GM23338 (cell line): Measurements from ENCODE around the gene ANKFN1. TPM values are rescaled to one million over a fixed set of nuclear protein-coding genes. Genes with fewer than 3 reads are reported as not detected.

Experiments
- ATAC-seq: fragments of 200-7000 bp; cut with Tn5 transposase; 3 replicates; pipeline ENCODE4 v1.9.1; 2020
- DNase-seq: peaks from one replicate; pipeline ENCODE4 v3.0.0-alpha.2; 2015; ENCODE audit warnings: low spot score
- H2AFZ ChIP-seq: fragments of 200-600 bp; sonication (generic); 2 replicates; pipeline ENCODE4 v1.8.0; 2016; ENCODE audit warnings: antibody characterized with exemption, mild to moderate bottlenecking, moderate library complexity
- H3F3A ChIP-seq: fragments of 200-600 bp; sonication (generic); replicated peaks from 2 replicates; pipeline ENCODE4 v1.8.0; 2017; ENCODE audit warnings: antibody characterized with exemption, mixed run types, low read depth
- H3K27ac ChIP-seq: fragments of 200-600 bp; sonication (generic); 2 replicates; pipeline ENCODE4 v1.6.1; 2016; ENCODE audit warnings: low read depth
- H3K27me3 ChIP-seq: fragments of 200-600 bp; sonication (generic); 2 replicates; pipeline ENCODE4 v1.8.0; 2016; ENCODE audit warnings: mild to moderate bottlenecking, mixed run types, moderate library complexity; ENCODE audit not compliant: insufficient read depth
- H3K36me3 ChIP-seq: fragments of 200-600 bp; sonication (generic); 2 replicates; pipeline ENCODE4 v1.8.0; 2016; ENCODE audit warnings: mild to moderate bottlenecking; ENCODE audit not compliant: insufficient read depth
- H3K4me1 ChIP-seq: fragments of 200-600 bp; sonication (generic); 2 replicates; pipeline ENCODE4 v1.8.0; 2016; ENCODE audit warnings: mild to moderate bottlenecking, moderate library complexity; ENCODE audit not compliant: insufficient read depth
- H3K4me2 ChIP-seq: fragments of 200-600 bp; sonication (generic); 2 replicates; pipeline ENCODE4 v1.7.1; 2017; ENCODE audit warnings: mixed run types
- H3K4me3 ChIP-seq: fragments of 200-600 bp; sonication (generic); 2 replicates; pipeline ENCODE4 v1.6.1; 2016; ENCODE audit warnings: mixed run types
- H3K79me2 ChIP-seq: fragments of 200-600 bp; sonication (generic); replicated peaks from 2 replicates; pipeline ENCODE4 v1.8.0; 2017; ENCODE audit warnings: mild to moderate bottlenecking; ENCODE audit not compliant: insufficient read depth
- H3K9me2 ChIP-seq: fragments of 200-600 bp; sonication (generic); 2 replicates; pipeline ENCODE4 v1.8.0; 2017; ENCODE audit not compliant: insufficient read depth
- H4K20me1 ChIP-seq: fragments of 200-600 bp; sonication (generic); replicated peaks from 2 replicates; pipeline ENCODE4 v1.8.0; 2017; ENCODE audit warnings: mild to moderate bottlenecking; ENCODE audit not compliant: insufficient read depth
- H3K27ac Mint-ChIP-seq: 2 replicates; pipeline ENCODE4 v1.8.0; 2020; ENCODE audit warnings: inconsistent platforms, mild to moderate bottlenecking, moderate library complexity, mixed read lengths
- H3K27me3 Mint-ChIP-seq: 3 replicates; pipeline ENCODE4 v1.8.0; 2022; ENCODE audit warnings: low read depth, mild to moderate bottlenecking, moderate library complexity, mixed read lengths, inconsistent platforms; ENCODE audit not compliant: insufficient read depth, poor library complexity
- H3K36me3 Mint-ChIP-seq: 3 replicates; pipeline ENCODE4 v1.8.0; 2021; ENCODE audit warnings: low read depth, mild to moderate bottlenecking, inconsistent platforms, moderate library complexity, mixed read lengths
- H3K4me1 Mint-ChIP-seq: 3 replicates; pipeline ENCODE4 v1.8.0; 2020; ENCODE audit warnings: mild to moderate bottlenecking, inconsistent platforms, mixed read lengths
- H3K4me3 Mint-ChIP-seq: 3 replicates; pipeline ENCODE4 v1.8.0; 2021; ENCODE audit warnings: moderate library complexity, mild to moderate bottlenecking, inconsistent platforms, mixed read lengths
- H3K9me3 Mint-ChIP-seq: 3 replicates; pipeline ENCODE4 v1.8.0; 2020; ENCODE audit warnings: moderate library complexity, mild to moderate bottlenecking, inconsistent platforms, mixed read lengths
- CREB1 ChIP-seq: fragments of 250-450 bp; sonication (Bioruptor Pico); IDR thresholded peaks from 2 replicates; pipeline ENCODE4 v1.5.0; 2020; ENCODE audit warnings: low read depth, mild to moderate bottlenecking, moderate library complexity
- NANOG ChIP-seq: IDR thresholded peaks from 2 replicates; pipeline ENCODE4 v1.6.1; 2016; ENCODE audit warnings: antibody characterized with exemption, borderline replicate concordance
- POLR2AphosphoS5 ChIP-seq: IDR thresholded peaks from 2 replicates; pipeline ENCODE4 v1.6.1; 2016; ENCODE audit warnings: antibody characterized with exemption, low read depth
- STAT1 ChIP-seq: IDR thresholded peaks from one replicate; pipeline ENCODE4 v1.6.1; 2016; ENCODE audit warnings: antibody characterized with exemption; ENCODE audit not compliant: unreplicated experiment
- ZNF114 ChIP-seq: fragments of 250-450 bp; sonication (Bioruptor Pico); IDR thresholded peaks from 2 replicates; pipeline ENCODE4 v1.5.0; 2020; ENCODE audit warnings: mild to moderate bottlenecking, moderate library complexity
- ZNF331 ChIP-seq: fragments of 250-450 bp; sonication (Bioruptor Pico); IDR thresholded peaks from 2 replicates; pipeline ENCODE4 v1.5.0; 2020; ENCODE audit warnings: low read depth, mild to moderate bottlenecking, moderate library complexity
- polyA plus RNA-seq: library from polyadenylated mRNA; unstranded; fragments of >200 nt; fragmentation: Nextera tagmentation; extraction: Ambion mirVana; gene quantifications from 2 replicates; pipeline ENCODE4 v1.2.1, GENCODE V29; 2016
- total RNA-seq: library from RNA; depleted of rRNA; stranded (reverse); fragments of >200 nt; shearing (Covaris generic); gene quantifications from 2 replicates; pipeline ENCODE4 v1.2.3, GENCODE V29; 2014
- TF ChIP-seq, protein P1 (sequence below): IDR thresholded peaks from 2 replicates; pipeline ENCODE4 v1.6.1; 2016; ENCODE audit warnings: antibody characterized with exemption
- TF ChIP-seq, protein P2 (sequence below): IDR thresholded peaks from one replicate; pipeline ENCODE4 v1.6.1; 2018; ENCODE audit warnings: antibody characterized with exemption; ENCODE audit not compliant: unreplicated experiment

The ANKFN1 gene
- total and polyA plus RNA-seq, 2 experiments from 2014 or later, result not detected

DNA sequence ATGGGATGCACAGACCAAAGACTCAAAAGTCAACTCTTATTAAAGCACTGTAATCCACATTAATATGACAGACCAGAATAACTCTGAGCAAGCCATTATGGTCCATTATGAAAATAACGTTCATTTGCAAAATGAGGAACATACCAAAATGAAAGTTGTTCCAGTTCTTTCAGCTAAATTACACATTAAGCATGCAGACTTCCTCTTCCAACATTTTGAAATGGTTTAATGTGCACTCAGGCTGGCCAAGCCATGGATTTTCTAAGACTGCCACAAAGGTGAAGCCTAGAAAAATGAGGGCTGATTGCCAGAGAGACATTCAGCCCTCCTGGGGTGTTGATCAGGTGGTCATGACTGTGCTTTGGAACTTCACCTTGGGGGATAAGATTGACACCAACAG is 383.5 kb downstream of the ANKFN1 start:
- no peaks in the 10 kb centered on the region for H3K4me1 Mint-ChIP-seq
- ATAC-seq (no peak), DNase-seq (no peak)
- Histone ChIP-seq H3K4me2 (no peak overlapping the region), H3K27me3 (no peaks in the 10 kb centered on the region), H3K36me3 (no peaks in the 10 kb centered on the region), H4K20me1 (no peaks in the 10 kb centered on the region), H3K79me2 (no peaks in the 10 kb centered on the region), H3K4me1 (no peaks in the 10 kb centered on the region), H3F3A (no peaks in the 10 kb centered on the region), H2AFZ (no peak overlapping the region), H3K27ac (no peak overlapping the region), H3K4me3 (no peak overlapping the region), H3K9me2 (peaks cover 4% of the 10 kb centered on the region; the same call in 1 of the 2 replicates)
- H3K27ac Mint-ChIP-seq, result no peak overlapping the region
- peaks cover 7% of the 10 kb centered on the region for H3K9me3 Mint-ChIP-seq
- no peak overlapping the region for H3K4me3 Mint-ChIP-seq
- H3K36me3 Mint-ChIP-seq, result no peaks in the 10 kb centered on the region
- peaks cover 8% of the 10 kb centered on the region for H3K27me3 Mint-ChIP-seq
- TF ChIP-seq POLR2AphosphoS5, result no peak
- TF ChIP-seq, protein P1, sequence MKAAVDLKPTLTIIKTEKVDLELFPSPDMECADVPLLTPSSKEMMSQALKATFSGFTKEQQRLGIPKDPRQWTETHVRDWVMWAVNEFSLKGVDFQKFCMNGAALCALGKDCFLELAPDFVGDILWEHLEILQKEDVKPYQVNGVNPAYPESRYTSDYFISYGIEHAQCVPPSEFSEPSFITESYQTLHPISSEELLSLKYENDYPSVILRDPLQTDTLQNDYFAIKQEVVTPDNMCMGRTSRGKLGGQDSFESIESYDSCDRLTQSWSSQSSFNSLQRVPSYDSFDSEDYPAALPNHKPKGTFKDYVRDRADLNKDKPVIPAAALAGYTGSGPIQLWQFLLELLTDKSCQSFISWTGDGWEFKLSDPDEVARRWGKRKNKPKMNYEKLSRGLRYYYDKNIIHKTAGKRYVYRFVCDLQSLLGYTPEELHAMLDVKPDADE, result no peak
- no peak for TF ChIP-seq ZNF331 (CRISPR knock-in tag)
- TF ChIP-seq, protein P2, sequence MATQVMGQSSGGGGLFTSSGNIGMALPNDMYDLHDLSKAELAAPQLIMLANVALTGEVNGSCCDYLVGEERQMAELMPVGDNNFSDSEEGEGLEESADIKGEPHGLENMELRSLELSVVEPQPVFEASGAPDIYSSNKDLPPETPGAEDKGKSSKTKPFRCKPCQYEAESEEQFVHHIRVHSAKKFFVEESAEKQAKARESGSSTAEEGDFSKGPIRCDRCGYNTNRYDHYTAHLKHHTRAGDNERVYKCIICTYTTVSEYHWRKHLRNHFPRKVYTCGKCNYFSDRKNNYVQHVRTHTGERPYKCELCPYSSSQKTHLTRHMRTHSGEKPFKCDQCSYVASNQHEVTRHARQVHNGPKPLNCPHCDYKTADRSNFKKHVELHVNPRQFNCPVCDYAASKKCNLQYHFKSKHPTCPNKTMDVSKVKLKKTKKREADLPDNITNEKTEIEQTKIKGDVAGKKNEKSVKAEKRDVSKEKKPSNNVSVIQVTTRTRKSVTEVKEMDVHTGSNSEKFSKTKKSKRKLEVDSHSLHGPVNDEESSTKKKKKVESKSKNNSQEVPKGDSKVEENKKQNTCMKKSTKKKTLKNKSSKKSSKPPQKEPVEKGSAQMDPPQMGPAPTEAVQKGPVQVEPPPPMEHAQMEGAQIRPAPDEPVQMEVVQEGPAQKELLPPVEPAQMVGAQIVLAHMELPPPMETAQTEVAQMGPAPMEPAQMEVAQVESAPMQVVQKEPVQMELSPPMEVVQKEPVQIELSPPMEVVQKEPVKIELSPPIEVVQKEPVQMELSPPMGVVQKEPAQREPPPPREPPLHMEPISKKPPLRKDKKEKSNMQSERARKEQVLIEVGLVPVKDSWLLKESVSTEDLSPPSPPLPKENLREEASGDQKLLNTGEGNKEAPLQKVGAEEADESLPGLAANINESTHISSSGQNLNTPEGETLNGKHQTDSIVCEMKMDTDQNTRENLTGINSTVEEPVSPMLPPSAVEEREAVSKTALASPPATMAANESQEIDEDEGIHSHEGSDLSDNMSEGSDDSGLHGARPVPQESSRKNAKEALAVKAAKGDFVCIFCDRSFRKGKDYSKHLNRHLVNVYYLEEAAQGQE, result no peak
- no peak for TF ChIP-seq CREB1 (CRISPR knock-in tag)
- TF ChIP-seq STAT1, result no peak

DNA sequence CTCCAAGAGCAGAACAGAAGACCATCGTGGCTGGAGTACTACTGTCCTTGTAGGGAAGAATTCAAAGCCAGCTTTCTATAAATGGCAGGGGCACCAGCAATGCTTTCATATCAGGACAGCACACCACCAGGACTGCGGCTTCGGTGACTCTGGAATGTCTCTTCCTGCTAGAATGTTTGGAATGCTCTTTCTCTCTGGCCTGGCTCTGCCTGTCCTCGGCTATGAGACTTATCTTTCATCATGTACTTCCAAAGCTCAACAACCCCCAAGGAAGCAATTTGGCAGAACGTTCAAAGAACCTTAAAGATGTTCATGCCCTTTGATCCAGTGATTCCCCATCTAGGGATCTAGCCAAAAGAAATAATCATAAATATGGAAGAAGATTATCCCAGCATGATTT is 387.6 kb downstream of the ANKFN1 start:
- no peak overlapping the region for H3K4me2 ChIP-seq
- H3K27ac ChIP-seq, result no peak overlapping the region
- H3K4me1 ChIP-seq, result peaks cover 9% of the 10 kb centered on the region; the same call in 1 of the 2 replicates
- H3K27me3 ChIP-seq, result no peaks in the 10 kb centered on the region
- no peak overlapping the region for H2AFZ ChIP-seq
- H3K4me3 Mint-ChIP-seq, result no peak overlapping the region
- H3K9me2 ChIP-seq, result peaks cover 4% of the 10 kb centered on the region; the same call in 1 of the 2 replicates
- DNase-seq, result peak; percentile 68
- H3K27me3 Mint-ChIP-seq, result peaks cover 8% of the 10 kb centered on the region
- H4K20me1 ChIP-seq, result no peaks in the 10 kb centered on the region
- H3K4me3 ChIP-seq, result no peak overlapping the region
- peaks cover 12% of the 10 kb centered on the region for H3K4me1 Mint-ChIP-seq
- peak; percentile 41; the same call in 1 of the 3 replicates for ATAC-seq
- no peaks in the 10 kb centered on the region for H3F3A ChIP-seq
- no peaks in the 10 kb centered on the region for H3K79me2 ChIP-seq
- H3K9me3 Mint-ChIP-seq, result peaks cover 7% of the 10 kb centered on the region
- H3K36me3 ChIP-seq, result no peaks in the 10 kb centered on the region
- H3K27ac Mint-ChIP-seq, result no peak overlapping the region
- H3K36me3 Mint-ChIP-seq, result no peaks in the 10 kb centered on the region
- TF ChIP-seq NANOG (no peak), POLR2AphosphoS5 (no peak), ZNF114 (no peak), CREB1 (CRISPR knock-in tag) (no peak)
- TF ChIP-seq, protein P2, result no peak
- TF ChIP-seq, protein P1, result no peak
